HepG2 (cell line): ENCODE results near the gene KCNAB1. TPM values are rescaled to one million over a fixed set of nuclear protein-coding genes. Genes with fewer than 3 reads are reported as not detected.

Experiments used
- ATAC-seq: fragments of 200-7000 bp; cut with Tn5 transposase; 3 replicates; pipeline ENCODE4 v1.9.1; 2020; ENCODE audit warnings: mild to moderate bottlenecking, moderate library complexity
- BruUV-seq: library from RNA; stranded (reverse); fragments of 400-500 nt; replicated peaks from 2 replicates; lab custom pipeline; 2021; lab: Mats Ljungman, UMichigan
- CTCF ChIA-PET: fragments of 300-600 bp; formaldehyde crosslinking; extraction: SDS; loops from one replicate; lab custom pipeline; 2021; ENCODE audit warnings: low total read pairs, inconsistent platforms, low intra/inter-chr PET ratio; lab: Yijun Ruan, JAX
- POLR2A ChIA-PET: fragments of 350-600 bp; sonication (Branson Sonifier 250); formaldehyde crosslinking; loops from one replicate; lab custom pipeline; 2020; ENCODE audit warnings: antibody characterized with exemption, inconsistent platforms; lab: Yijun Ruan, JAX
- DNase-seq: peaks from one replicate; pipeline ENCODE4 v3.0.0-alpha.2; 2015; ENCODE audit warnings: low spot score
- FAIRE-seq: peaks from 3 replicates; lab custom pipeline; 2011; peaks lifted over from hg19 to GRCh38; lab: Jason Lieb, UNC
- H2AFZ ChIP-seq: one replicate; pipeline ENCODE4 v1.6.1; 2011; ENCODE audit warnings: low read length, inconsistent platforms
- H3K27ac ChIP-seq: fragments of 300-600 bp; 3 replicates; pipeline ENCODE4 v1.8.0; 2011; ENCODE audit warnings: mixed run types, mild to moderate bottlenecking, mixed read lengths, low read length, inconsistent platforms; ENCODE audit not compliant: insufficient read depth; ENCODE audit errors: extremely low read length
- H3K27me3 ChIP-seq, 2 experiments: fragments of 200-600 bp in 1 of 2; 2 replicates in 1 of 2; 3 replicates in 1 of 2; pipeline versions ENCODE4 v1.6.0 to v1.8.0; 2011; ENCODE audit warnings: low read length in 2 of 2, mild to moderate bottlenecking in 2 of 2, moderate library complexity in 2 of 2, inconsistent platforms in 1 of 2; ENCODE audit not compliant: insufficient read depth in 2 of 2, control insufficient read depth in 1 of 2
- H3K36me3 ChIP-seq, 2 experiments: fragments of 200-600 bp in 1 of 2; replicated peaks in 1 of 2; 2 replicates in 1 of 2; 3 replicates in 1 of 2; pipeline versions ENCODE4 v1.5.1 to v1.8.0; 2011; ENCODE audit warnings: low read length in 2 of 2, inconsistent platforms in 1 of 2; ENCODE audit not compliant: insufficient read depth in 2 of 2, control insufficient read depth in 1 of 2
- H3K4me1 ChIP-seq: 2 replicates; pipeline ENCODE4 v1.5.1; 2012; ENCODE audit warnings: low read length, inconsistent platforms; ENCODE audit not compliant: insufficient read depth
- H3K4me2 ChIP-seq: 2 replicates; pipeline ENCODE4 v1.6.0; 2011; ENCODE audit warnings: low read depth, low read length, inconsistent platforms
- H3K4me3 ChIP-seq, 3 experiments: fragments of 200-600 bp in 1 of 3; sonication (generic), shearing (Covaris generic) in 1 of 3; replicated peaks in 1 of 3; 2 replicates each; pipeline ENCODE4 v1.5.1; 2011 to 2016; ENCODE audit warnings: low read length in 3 of 3, inconsistent platforms in 2 of 3, low read depth in 2 of 3, mild to moderate bottlenecking in 2 of 3, control low read depth in 1 of 3, mixed read lengths in 1 of 3; ENCODE audit not compliant: insufficient read depth in 1 of 3
- H3K79me2 ChIP-seq: one replicate; pipeline ENCODE4 v1.6.1; 2011; ENCODE audit warnings: low read length, inconsistent platforms; ENCODE audit not compliant: insufficient read depth
- H3K9ac ChIP-seq: 2 replicates; pipeline ENCODE4 v1.6.0; 2011; ENCODE audit warnings: mild to moderate bottlenecking, low read depth, low read length, inconsistent platforms; ENCODE audit not compliant: insufficient read depth
- H3K9me3 ChIP-seq: 2 replicates; pipeline ENCODE4 v1.5.1; 2012; ENCODE audit warnings: mild to moderate bottlenecking, low read length
- H4K20me1 ChIP-seq: 2 replicates; pipeline ENCODE4 v1.6.0; 2011; ENCODE audit warnings: inconsistent platforms, mild to moderate bottlenecking, low read length, moderate library complexity; ENCODE audit not compliant: insufficient read depth
- ATM ChIP-seq: fragments of 450-650 bp; IDR thresholded peaks from 2 replicates; pipeline ENCODE4 v1.7.1; 2017; ENCODE audit warnings: mild to moderate bottlenecking, borderline replicate concordance
- CENPBD1 ChIP-seq: sonication (generic); formaldehyde crosslinking; IDR thresholded peaks from 2 replicates; pipeline ENCODE4 v1.8.0; 2022; ENCODE audit warnings: missing genetic modification reagents, low read depth, mild to moderate bottlenecking, borderline replicate concordance
- DNMT3B ChIP-seq: conservative IDR thresholded peaks from 2 replicates; pipeline ENCODE4 v1.6.1; 2016; ENCODE audit warnings: missing biosample characterization, control low read depth
- HNF1A ChIP-seq, 2 experiments: sonication (generic) in 1 of 2; formaldehyde crosslinking in 1 of 2; IDR thresholded peaks; 2 replicates each; pipeline versions ENCODE4 v1.4.0 to v1.6.1; 2016 to 2020; ENCODE audit warnings: borderline replicate concordance in 1 of 2, low read depth in 1 of 2, mild to moderate bottlenecking in 1 of 2, missing genetic modification reagents in 1 of 2
- MZF1 ChIP-seq: sonication (generic); formaldehyde crosslinking; IDR thresholded peaks from 2 replicates; pipeline ENCODE4 v1.8.1; 2023; ENCODE audit warnings: mild to moderate bottlenecking, missing genetic modification reagents, borderline replicate concordance
- RAD21 ChIP-seq: fragments of 450-650 bp; formaldehyde crosslinking; IDR thresholded peaks from 2 replicates; pipeline ENCODE4 v1.5.0; 2020; ENCODE audit warnings: mild to moderate bottlenecking
- SMARCE1 ChIP-seq: fragments of 450-650 bp; IDR thresholded peaks from 2 replicates; pipeline ENCODE4 v1.6.1; 2017; ENCODE audit warnings: borderline replicate concordance
- THAP11 ChIP-seq: IDR thresholded peaks from 2 replicates; pipeline ENCODE4 v1.6.1; 2016; ENCODE audit warnings: missing biosample characterization, missing genetic modification reagents
- ZBTB26 ChIP-seq: IDR thresholded peaks from 2 replicates; pipeline ENCODE4 v1.6.1; 2016; ENCODE audit warnings: missing compliant biosample characterization, missing genetic modification reagents, borderline replicate concordance
- ZFP82 ChIP-seq: sonication (generic); formaldehyde crosslinking; IDR thresholded peaks from 2 replicates; pipeline ENCODE4 v1.5.1; 2020; ENCODE audit warnings: mild to moderate bottlenecking, missing genetic modification reagents, borderline replicate concordance
- ZNF34 ChIP-seq: sonication (generic); formaldehyde crosslinking; IDR thresholded peaks from 2 replicates; pipeline ENCODE4 v1.4.0; 2020; ENCODE audit warnings: mild to moderate bottlenecking, missing genetic modification reagents, borderline replicate concordance
- ZNF468 ChIP-seq: sonication (generic); formaldehyde crosslinking; IDR thresholded peaks from 2 replicates; pipeline ENCODE4 v1.8.0; 2022; ENCODE audit warnings: mild to moderate bottlenecking, moderate library complexity, missing genetic modification reagents
- ZNF660 ChIP-seq: sonication (generic); formaldehyde crosslinking; IDR thresholded peaks from 2 replicates; pipeline ENCODE4 v1.5.1; 2020; ENCODE audit warnings: mild to moderate bottlenecking, low read depth, missing genetic modification reagents, borderline replicate concordance
- WGBS: methylation state at CpG from one replicate; pipeline ENCODE4 v1.1.6; 2017; ENCODE audit warnings: low lambda C conversion rate; 5-methylcytosine and 5-hydroxymethylcytosine counted together
- in situ Hi-C: cut with HindIII; loops from 2 replicates; pipeline ENCODE4 v1.10.0; 2017; ENCODE audit warnings: low pct_unique_long_range_greater_than_20kb; ENCODE audit not compliant: extremely low pct_ligation_motif_present
- intact Hi-C: fragments of 100-400 bp; cut with micrococcal nuclease; formaldehyde crosslinking; loops from one replicate; pipeline ENCODE4 v1.10.0; 2022; ENCODE audit not compliant: unreplicated experiment
- polyA plus RNA-seq, 8 experiments: library from polyadenylated mRNA; depleted of rRNA in 3 of 8; stranded (reverse) in 7 of 8; unstranded in 1 of 8; fragments of >200 nt; fragmentation: Illumina TruSeq in 4 of 8; extraction: Trizol in 4 of 8; gene quantifications; 2 replicates each; pipeline versions ENCODE4 v1.2.1 to v1.2.3, GENCODE V29; 2011 to 2016; ENCODE audit warnings: low read depth in 4 of 8, missing spikeins in 1 of 8, mixed read lengths in 1 of 8; ENCODE audit not compliant: insufficient read depth in 1 of 8
- total RNA-seq, 5 experiments: library from RNA; depleted of rRNA; stranded (reverse); fragments of >200 nt; fragmentation: Illumina TruSeq; extraction: Trizol; gene quantifications; 2 replicates each; pipeline ENCODE4 v1.2.3, GENCODE V29; 2016; ENCODE audit warnings: low read depth in 1 of 5

The KCNAB1 gene
- total and polyA plus RNA-seq, 2 of the 13 experiments (the other 11 are each of a cell fraction or from before 2014, with no cell fraction given), result not detected

- in situ Hi-C loops, result no loop called here
- Histone ChIP-seq H3K4me1 (no peaks in the 10 kb centered on the region), H3K4me2 (no peak overlapping the region), H3K9ac (no peak overlapping the region), H3K9me3 (no peaks in the 10 kb centered on the region), H3K27ac (no peak overlapping the region), H3K36me3 (no peaks in the 10 kb centered on the region)
- ATAC-seq, result no peak
- intact Hi-C loops, result no loop called here
- no TSS peak for BruUV-seq
- 52% methylated on average over 7 of the region's 7 CpGs for whole genome bisulfite sequencing
- DNase-seq, result no peak
- TF ChIP-seq CENPBD1 (CRISPR knock-in tag) (no peak), ZNF468 (CRISPR knock-in tag) (no peak)
- TF ChIP-seq, all 625 proteins: peak for 0
- no peaks in the 10 kb centered on the region for H4K20me1 ChIP-seq
- no peak overlapping the region for H2AFZ ChIP-seq
- FAIRE-seq, result no peak
- H3K27me3 ChIP-seq, result peaks cover 0 to 5% of the 10 kb centered on the region in 2 experiments; a peak in 3 of 5 replicates
- H3K4me3 ChIP-seq, result no peak overlapping the region
- H3K79me2 ChIP-seq, result no peaks in the 10 kb centered on the region
- ChIA-PET POLR2A (no interaction called here), CTCF (no interaction called here)
These were observed 339.1 kb downstream of the KCNAB1 start for GRCh38 chr3:156459434-156459833.

GRCh38 chr3:156460206-156460611 lies 339.8 kb downstream of the KCNAB1 start:
- WGBS, result 0% methylated on average over 2 of the region's 2 CpGs
- ATAC-seq (no peak), FAIRE-seq (no peak), DNase-seq (no peak)
- H2AFZ ChIP-seq, result no peak overlapping the region
- CTCF ChIA-PET, result no interaction called here
- no peaks in the 10 kb centered on the region for H3K4me1 ChIP-seq
- H3K27me3 ChIP-seq, result peaks cover 0 to 5% of the 10 kb centered on the region in 2 experiments; a peak in 3 of 5 replicates
- H3K9me3 ChIP-seq, result no peaks in the 10 kb centered on the region
- no peak overlapping the region for H3K27ac ChIP-seq
- no peaks in the 10 kb centered on the region for H4K20me1 ChIP-seq
- intact Hi-C loops, result no loop called here
- H3K79me2 ChIP-seq, result no peaks in the 10 kb centered on the region
- no peak overlapping the region for H3K4me3 ChIP-seq
- no TSS peak for BruUV-seq
- in situ Hi-C loops, result no loop called here
- H3K9ac ChIP-seq, result no peak overlapping the region
- no peaks in the 10 kb centered on the region for H3K36me3 ChIP-seq
- H3K4me2 ChIP-seq, result no peak overlapping the region
- POLR2A ChIA-PET, result no interaction called here
- no peak for TF ChIP-seq SMARCE1
- TF ChIP-seq MZF1 (CRISPR knock-in tag), result no peak
- no peak for TF ChIP-seq ZFP82 (CRISPR knock-in tag)
- TF ChIP-seq HNF1A (IDR thresholded peaks at IDR 0.05; ENCODE audit: low read depth), result no peak
- no peak for TF ChIP-seq HNF1A (CRISPR knock-in tag; IDR thresholded peaks at IDR 0.05; ENCODE audit: borderline replicate concordance)
- TF ChIP-seq ZNF660 (CRISPR knock-in tag), result no peak
- TF ChIP-seq RAD21 (CRISPR knock-in tag), result no peak
- TF ChIP-seq ZBTB26 (CRISPR knock-in tag), result no peak
- TF ChIP-seq DNMT3B (CRISPR knock-in tag), result no peak
- no peak for TF ChIP-seq ZNF34
- no peak for TF ChIP-seq ATM
- TF ChIP-seq THAP11 (CRISPR knock-in tag), result no peak
